Psoas muscle (tissue), 8 donors: ENCODE measurements around the gene CHD6. TPM values are rescaled to one million over a fixed set of nuclear protein-coding genes. Genes with fewer than 3 reads are reported as not detected.

Experiments used
- ATAC-seq, 4 donors: fragments of 200-7000 bp; cut with Tn5 transposase; one replicate each; pipeline ENCODE4 v1.9.1; 2020; ENCODE audit warnings: moderate library complexity in 3 of 4, mild to moderate bottlenecking in 2 of 4
- DNase-seq, 2 donors: peaks; one replicate each; pipeline ENCODE4 v3.0.0-alpha.2; 2020
- H3K27ac ChIP-seq: fragments of 200-600 bp; one replicate; pipeline ENCODE4 v1.8.0; 2022
- H3K27me3 ChIP-seq, 3 donors: fragments of 200-600 bp in 1 of 3; one replicate each; pipeline versions ENCODE4 v1.6.1 to v1.8.0; 2013 to 2022; ENCODE audit warnings: low read length in 2 of 3, mild to moderate bottlenecking in 2 of 3, moderate library complexity in 1 of 3; ENCODE audit not compliant: insufficient read depth in 3 of 3
- H3K36me3 ChIP-seq, 2 donors: fragments of 200-600 bp in 1 of 2; one replicate each; pipeline versions ENCODE4 v1.6.1 to v1.8.0; 2013 to 2022; ENCODE audit warnings: low read depth in 1 of 2, mild to moderate bottlenecking in 1 of 2, moderate library complexity in 1 of 2; ENCODE audit not compliant: insufficient read depth in 1 of 2
- H3K4me1 ChIP-seq: fragments of 200-600 bp; one replicate; pipeline ENCODE4 v1.8.0; 2022
- H3K4me3 ChIP-seq: fragments of 200-600 bp; one replicate; pipeline ENCODE4 v1.8.0; 2022; ENCODE audit warnings: mild to moderate bottlenecking
- H3K9me3 ChIP-seq: fragments of 200-600 bp; one replicate; pipeline ENCODE4 v1.8.0; 2022
- CTCF ChIP-seq: fragments of 200-600 bp; IDR thresholded peaks from one replicate; pipeline ENCODE4 v1.8.0; 2022; ENCODE audit warnings: antibody characterized with exemption
- WGBS, 3 donors: extraction: QIAGEN DNeasy Blood & Tissue Kit; methylation state at CpG; one replicate each; pipeline versions ENCODE4 v1.1.6 to v1.1.7; 2013; 5-methylcytosine and 5-hydroxymethylcytosine counted together
- intact Hi-C, 2 donors: fragments of 100-400 bp; cut with DNase I; formaldehyde crosslinking; loops; one replicate each; pipeline versions ENCODE4 v1.11.0 to v1.14.2; 2022
- polyA plus RNA-seq, 3 donors: library from polyadenylated mRNA; stranded (reverse); fragments of 200-250 nt; gene quantifications; one replicate each; pipeline ENCODE4 v1.2.3, GENCODE V29; 2013
- total RNA-seq, 4 donors: library from RNA; stranded (reverse); fragmentation: NEBNext Ultra II Directional in 2 of 4; extraction: Animal tissue kit (Norgen Biotek cat#: 25700) in 2 of 4; gene quantifications; one replicate each; pipeline versions ENCODE4 v1.2.1 to v1.2.4, GENCODE V29; 2021 to 2023
- donor health status: healthy with polysubstance abuse.
- donor health status: DM: no; HTN: no; CAD: no; lungs with moderate emphysema.
- donor health status: Bipolar disorder and iron deficiency.
- donor health status: healthy.
- donor health status: DM: yes; HTN: yes; CAD: no.
- donor health status: DM: no; HTN: no; CAD: no.
- donor health status: DM: no; HTN: no; CAD: no.
- donor health status: DM: yes; HTN: yes; CAD: no.

The CHD6 gene
- total and polyA plus RNA-seq, 7 donors: 1.7 to 30.4 (median 17.2) TPM

GRCh38 chr20:41365777-41366545 is 252.2 kb downstream of the CHD6 start:
- Histone ChIP-seq H3K27me3 (peaks cover 0 to 29% (median 14%) of the 10 kb centered on the region in 3 donors), H3K9me3 (no peaks in the 10 kb centered on the region), H3K4me1 (peaks cover 9% of the 10 kb centered on the region), H3K36me3 (no peaks in the 10 kb centered on the region), H3K27ac (no peak overlapping the region), H3K4me3 (peak overlapping the region; percentile 53)
- intact Hi-C loops: no loop called here
- no peak for DNase-seq
- peak in 1 of 4 donors; percentile 19 for ATAC-seq
- WGBS, 3 donors: 3 to 6% (median 4%) methylated on average over 30 to 76 of the region's 76 CpGs
- no peak for TF ChIP-seq CTCF

- H3K27me3 ChIP-seq: peaks cover 0 to 29% (median 14%) of the 10 kb centered on the region in 3 donors
- DNase-seq (no peak), ATAC-seq (no peak)
- no peaks in the 10 kb centered on the region for H3K36me3 ChIP-seq
- no peak for TF ChIP-seq CTCF
- WGBS, 3 donors: 73 to 85% (median 85%) methylated on average over 19 of the region's 19 CpGs
- peak overlapping the region; percentile 53 for H3K4me3 ChIP-seq
- intact Hi-C loops: loop anchor here in 1 of 2 donors (5.0 kb wide), 1 partner anchor 32 kb away; no protein-coding TSS in a partner anchor
- H3K4me1 ChIP-seq: peaks cover 9% of the 10 kb centered on the region
- no peak overlapping the region for H3K27ac ChIP-seq
- H3K9me3 ChIP-seq: no peaks in the 10 kb centered on the region
Observed at GRCh38 chr20:41364967-41365765, 253.0 kb downstream of the CHD6 start.

GRCh38 chr20:41364236-41364855 is 253.8 kb downstream of the CHD6 start:
- Histone ChIP-seq H3K27me3 (peaks cover 0 to 29% (median 14%) of the 10 kb centered on the region in 3 donors), H3K4me1 (peaks cover 9% of the 10 kb centered on the region), H3K36me3 (no peaks in the 10 kb centered on the region), H3K9me3 (no peaks in the 10 kb centered on the region), H3K27ac (no peak overlapping the region), H3K4me3 (no peak overlapping the region)
- no peak for TF ChIP-seq CTCF
- WGBS, 3 donors: 88 to 94% (median 90%) methylated on average over 10 to 13 of the region's 13 CpGs
- DNase-seq (no peak), ATAC-seq (no peak)
- intact Hi-C loops: loop anchor here in 1 of 2 donors (5.0 kb wide), 1 partner anchor 33 kb away; no protein-coding TSS in a partner anchor

- Histone ChIP-seq H3K4me3 (no peak overlapping the region), H3K36me3 (no peaks in the 10 kb centered on the region), H3K27ac (no peak overlapping the region), H3K27me3 (peaks cover 0 to 29% (median 14%) of the 10 kb centered on the region in 3 donors), H3K4me1 (peaks cover 9% of the 10 kb centered on the region), H3K9me3 (no peaks in the 10 kb centered on the region)
- DNase-seq (no peak), ATAC-seq (no peak)
- intact Hi-C loops: loop anchor here in 1 of 2 donors (5.0 kb wide), 1 partner anchor 34 kb away; no protein-coding TSS in a partner anchor
- WGBS, 3 donors: 94% methylated on average over 7 of the region's 7 CpGs
- no peak for TF ChIP-seq CTCF
Observed at GRCh38 chr20:41363601-41364000, 254.6 kb downstream of the CHD6 start.
